ENCODE results near the gene TARM1. TPM values are rescaled to one million over a fixed set of nuclear protein-coding genes. Genes with fewer than 3 reads are reported as not detected.

TARM1 gene
- total RNA-seq (2022; extraction: Qiagen RNA extraction; ENCODE audit: low read depth), result not detected in 5 replicates

DNA sequence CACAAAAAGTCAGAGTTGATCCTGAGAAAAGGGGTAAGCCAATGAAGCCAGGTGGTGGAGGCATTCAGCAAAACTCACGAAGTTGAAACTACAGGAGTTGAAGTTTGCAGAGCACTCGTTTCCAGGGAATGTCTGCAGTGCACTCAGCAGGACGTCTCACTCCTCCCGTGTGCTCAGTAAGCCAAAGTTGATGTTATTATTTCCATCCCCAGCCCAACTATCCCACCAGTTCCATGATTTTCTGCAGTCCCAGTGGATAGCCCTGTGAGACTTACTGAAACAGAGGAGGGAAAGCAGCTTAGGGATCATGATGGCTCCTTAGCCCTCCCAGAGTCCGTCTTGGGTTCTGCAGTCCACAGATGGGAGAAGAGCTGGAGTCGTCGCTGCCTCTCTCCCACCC, at the start of gene TARM1:
TARM1 (minus strand) TSS at position 334 of the 400 bp plus-strand sequence; CDS start at position 309, 25 bp downstream.

DNA sequence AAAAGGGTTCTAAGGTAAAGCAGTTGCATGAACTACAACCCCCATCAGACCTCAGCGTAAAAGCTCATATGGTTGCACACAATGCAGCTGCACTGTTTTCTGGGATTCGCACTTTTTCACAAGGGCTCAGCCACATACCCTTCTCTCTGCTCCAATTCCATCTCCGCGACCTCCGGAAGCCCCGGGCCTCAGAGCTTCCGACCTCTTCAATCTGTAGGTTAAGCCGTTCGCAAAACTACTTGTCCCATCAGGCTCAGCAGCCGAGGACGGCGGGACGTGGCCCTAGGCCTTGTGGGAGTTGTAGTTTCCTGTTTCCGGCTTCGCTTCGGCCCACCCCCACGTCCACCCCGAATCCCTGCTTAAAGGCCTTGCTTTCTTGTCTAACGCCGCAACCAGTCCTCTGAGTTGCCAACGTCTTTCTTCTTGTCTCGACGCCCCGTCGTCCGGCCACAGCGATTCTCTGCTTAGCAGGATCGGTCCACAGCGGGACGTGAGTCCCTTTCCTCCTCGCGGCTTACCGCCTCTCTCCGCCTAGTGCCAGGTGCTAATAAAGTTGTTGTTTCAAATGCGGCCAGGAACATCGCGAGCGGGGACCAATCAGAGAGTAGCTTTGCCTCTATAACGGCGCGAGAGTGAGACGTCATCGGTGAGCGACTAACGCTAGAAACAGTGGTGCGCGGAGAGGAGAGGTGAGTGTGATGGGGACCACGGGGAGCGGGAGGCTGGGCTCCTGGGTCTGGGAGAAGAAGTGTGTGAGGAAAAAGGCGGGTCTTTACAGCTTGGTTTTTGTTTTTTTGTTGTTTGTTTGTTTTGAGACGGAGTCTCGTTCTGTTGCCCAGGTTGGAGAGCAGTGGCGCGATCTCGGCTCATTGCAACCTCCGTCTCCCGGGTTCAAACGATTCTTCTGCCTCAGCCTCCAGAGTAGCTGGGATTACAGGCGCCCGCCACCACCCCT, 34.2 kb upstream of the TARM1 start, which contains the start of the genes PRPF31 and TFPT:
PRPF31 (plus strand) TSS at position 646 of the 955 bp plus-strand sequence. CDS start 2,525 bp downstream, outside the sequence.
TFPT (minus strand) TSS at position 549 of the 955 bp plus-strand sequence; CDS start at position 161, 388 bp downstream.

DNA sequence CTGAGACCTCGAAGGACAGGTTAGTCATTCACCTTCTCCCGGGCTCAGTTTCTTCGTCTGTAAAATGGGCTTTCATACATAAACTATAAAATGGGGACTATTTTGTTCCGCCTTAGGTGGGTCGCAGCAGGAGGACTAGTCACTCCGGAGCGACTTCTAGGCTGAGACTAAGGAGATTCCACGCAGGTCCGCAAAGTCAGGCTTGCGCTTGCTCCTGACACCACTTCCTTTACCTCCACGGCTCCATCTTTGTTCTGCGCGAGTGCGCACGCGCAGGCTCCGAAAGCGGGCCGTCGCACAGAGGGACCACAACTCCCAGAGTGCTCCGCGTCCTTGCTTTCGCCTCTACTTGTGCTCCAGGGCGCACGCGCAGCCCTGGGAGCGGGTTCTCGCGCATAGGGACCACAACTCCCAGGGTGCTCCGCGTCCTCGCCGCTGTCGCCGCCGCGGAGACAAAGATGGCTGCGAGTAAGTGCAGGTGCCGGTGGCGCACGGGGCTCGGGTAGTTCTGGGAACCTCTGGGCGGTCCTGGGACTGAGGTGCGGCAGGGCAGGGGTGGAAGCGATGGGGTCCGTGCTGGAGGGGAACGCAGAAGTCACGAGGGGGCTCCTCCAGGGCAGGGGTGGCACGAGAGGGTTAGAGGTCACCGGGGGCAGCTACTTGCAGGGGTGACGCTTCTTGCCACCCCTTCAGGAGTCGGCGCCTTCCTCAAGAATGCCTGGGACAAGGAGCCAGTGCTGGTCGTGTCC, 21.4 kb upstream of the TARM1 start, which contains the start of gene NDUFA3:
NDUFA3 (plus strand) TSS at position 435 of the 749 bp plus-strand sequence; CDS start at position 459, 24 bp downstream.

DNA sequence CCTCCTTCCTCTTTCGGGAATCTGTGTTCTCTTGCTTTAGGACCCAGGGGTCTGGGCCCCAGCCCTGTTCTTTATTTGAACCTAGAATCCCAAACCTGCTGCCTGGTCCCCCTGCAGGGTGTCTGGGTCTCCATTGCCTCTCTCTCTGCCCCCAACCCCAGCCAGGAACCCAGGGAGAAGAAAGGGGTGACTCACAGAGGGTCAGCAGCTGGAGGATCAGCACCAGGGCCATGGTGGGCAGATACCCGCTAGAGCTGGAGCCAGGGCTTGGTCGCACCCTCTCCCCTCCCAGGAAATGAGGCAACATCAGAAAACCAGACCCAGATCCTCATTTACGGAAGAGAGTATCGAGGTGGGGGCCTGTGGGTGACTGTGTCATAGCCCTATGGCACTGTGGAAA, 19.4 kb upstream of the TARM1 start, which contains the start of gene OSCAR:
OSCAR (minus strand) TSS at position 243 of the 400 bp plus-strand sequence; CDS start at position 232, 11 bp downstream.

DNA sequence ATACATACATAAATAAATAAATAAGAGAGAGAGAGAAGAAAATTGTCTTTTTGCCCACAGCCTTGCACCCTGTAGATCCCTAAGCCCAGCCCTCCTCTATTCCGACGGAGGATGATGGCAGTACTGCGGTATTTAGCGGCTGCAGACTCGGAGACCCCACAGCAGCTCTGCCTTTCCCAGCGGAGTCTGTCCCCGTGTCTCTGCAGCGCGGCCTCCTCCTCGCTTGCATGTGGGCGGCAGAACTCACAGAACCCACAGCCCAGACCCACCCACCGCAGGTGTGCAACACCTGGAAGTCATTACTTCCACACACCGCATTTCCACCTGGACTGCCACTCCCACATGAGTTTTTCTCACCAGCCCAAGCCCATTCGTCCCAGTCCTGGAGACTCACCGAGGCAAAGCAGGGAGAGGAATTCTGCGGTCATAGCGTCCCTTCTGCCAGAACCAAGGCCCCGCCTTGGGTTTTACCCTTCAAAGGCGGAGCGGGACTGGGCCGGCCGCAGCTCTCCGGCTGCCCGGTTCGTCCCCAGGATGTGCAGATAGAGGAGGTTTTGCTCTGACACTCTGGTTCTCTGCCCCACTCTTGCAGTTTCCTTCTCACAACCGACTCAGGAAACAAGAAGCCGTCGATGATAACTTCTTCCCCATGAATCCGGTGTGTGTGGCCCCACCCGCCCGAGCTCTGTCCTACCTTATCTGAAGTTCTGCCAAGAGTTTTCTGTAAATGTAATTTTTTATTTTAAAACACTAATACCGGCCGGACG, 17.6 kb downstream of the TARM1 start, which contains the start of gene VSTM1:
VSTM1 (minus strand) TSS at position 548 of the 767 bp plus-strand sequence; CDS start at position 428, 120 bp downstream.

Other genes starting within 250 kb of the TARM1 start
- gene MYADM, start 213.5 kb downstream of the TARM1 start, total RNA-seq (2022; extraction: Qiagen RNA extraction; ENCODE audit: low read depth), result 202 to 310 TPM (median 291 TPM) in 5 replicates
- gene PRKCG, start 199.2 kb downstream of the TARM1 start, total RNA-seq (2022; extraction: Qiagen RNA extraction; ENCODE audit: low read depth), result 4.2 to 7.3 TPM (median 6.0 TPM) in 5 replicates
- gene CACNG7, start 172.1 kb downstream of the TARM1 start, total RNA-seq (2022; extraction: Qiagen RNA extraction; ENCODE audit: low read depth), result 5.1 to 10.5 TPM (median 8.6 TPM) in 5 replicates
- 0.66 to 1.2 TPM (median 1.1 TPM) in 5 replicates for gene CACNG8, start 118.4 kb downstream of the TARM1 start, total RNA-seq (2022; extraction: Qiagen RNA extraction; ENCODE audit: low read depth)
- gene CACNG6, start 89.7 kb downstream of the TARM1 start, total RNA-seq (2022; extraction: Qiagen RNA extraction; ENCODE audit: low read depth), result 7.9 to 14.2 TPM (median 11.6 TPM) in 5 replicates
- gene VSTM1, start 17.5 kb downstream of the TARM1 start, total RNA-seq (2022; extraction: Qiagen RNA extraction; ENCODE audit: low read depth), result 0.27 to 1.5 TPM (median 0.47 TPM) in 5 replicates
- gene OSCAR, start 19.4 kb upstream of the TARM1 start, total RNA-seq (2022; extraction: Qiagen RNA extraction; ENCODE audit: low read depth), result 0.17 to 0.44 TPM (median 0.23 TPM) in 5 replicates
- 196 to 262 TPM (median 224 TPM) in 5 replicates for gene NDUFA3, start 21.5 kb upstream of the TARM1 start, total RNA-seq (2022; extraction: Qiagen RNA extraction; ENCODE audit: low read depth)
- gene TFPT, start 34.3 kb upstream of the TARM1 start, total RNA-seq (2022; extraction: Qiagen RNA extraction; ENCODE audit: low read depth), result 19.1 to 23.8 TPM (median 20.9 TPM) in 5 replicates
- 104 to 119 TPM (median 115 TPM) in 5 replicates for gene PRPF31, start 34.4 kb upstream of the TARM1 start, total RNA-seq (2022; extraction: Qiagen RNA extraction; ENCODE audit: low read depth)
- gene CNOT3, start 56.4 kb upstream of the TARM1 start, total RNA-seq (2022; extraction: Qiagen RNA extraction; ENCODE audit: low read depth), result 44.4 to 68.3 TPM (median 63.5 TPM) in 5 replicates
- gene LENG1, start 78.4 kb upstream of the TARM1 start, total RNA-seq (2022; extraction: Qiagen RNA extraction; ENCODE audit: low read depth), result 7.3 to 9.1 TPM (median 8.1 TPM) in 5 replicates
- 0.53 to 1.7 TPM (median 0.91 TPM) in 5 replicates for gene TMC4, start 91.8 kb upstream of the TARM1 start, total RNA-seq (2022; extraction: Qiagen RNA extraction; ENCODE audit: low read depth)
- gene MBOAT7, start 108.2 kb upstream of the TARM1 start, total RNA-seq (2022; extraction: Qiagen RNA extraction; ENCODE audit: low read depth), result 115 to 158 TPM (median 153 TPM) in 5 replicates
- gene TSEN34, start 109.9 kb upstream of the TARM1 start, total RNA-seq (2022; extraction: Qiagen RNA extraction; ENCODE audit: low read depth), result 86.6 to 131 TPM (median 124 TPM) in 5 replicates
- 2,157 to 2,797 TPM (median 2,191 TPM) in 5 replicates for gene RPS9, start 119.5 kb upstream of the TARM1 start, total RNA-seq (2022; extraction: Qiagen RNA extraction; ENCODE audit: low read depth)
- 0.20 to 0.59 TPM (median 0.31 TPM) in 5 replicates for gene LILRB3, start 141.6 kb upstream of the TARM1 start, total RNA-seq (2022; extraction: Qiagen RNA extraction; ENCODE audit: low read depth)
- not detected in 5 replicates for gene LILRA6, start 161.4 kb upstream of the TARM1 start, total RNA-seq (2022; extraction: Qiagen RNA extraction; ENCODE audit: low read depth)
- 0.05 to 0.15 TPM (median 0.05 TPM) in 4 of 5 replicates, not detected in the other for gene LILRB5, start 175.9 kb upstream of the TARM1 start, total RNA-seq (2022; extraction: Qiagen RNA extraction; ENCODE audit: low read depth)
- 0.06 to 0.24 TPM (median 0.12 TPM) in 4 of 5 replicates, not detected in the other for gene LILRB2, start 199.7 kb upstream of the TARM1 start, total RNA-seq (2022; extraction: Qiagen RNA extraction; ENCODE audit: low read depth)
- not detected in 5 replicates for gene LILRA5, start 231.8 kb upstream of the TARM1 start, total RNA-seq (2022; extraction: Qiagen RNA extraction; ENCODE audit: low read depth)